H1 (cell line): Measurements from ENCODE around the gene SLC38A7. TPM values are rescaled to one million over a fixed set of nuclear protein-coding genes. Genes with fewer than 3 reads are reported as not detected.

Source experiments
- CTCF ChIA-PET: fragments of 300-600 bp; sonication (Branson Sonifier 250); formaldehyde crosslinking; loops from one replicate; lab custom pipeline; 2021; ENCODE audit not compliant: partially characterized antibody; lab: Charles Lee
- POLR2A ChIA-PET: fragments of 300-600 bp; sonication (Branson Sonifier 250); formaldehyde crosslinking; loops from one replicate; lab custom pipeline; 2021; ENCODE audit warnings: inconsistent platforms; ENCODE audit not compliant: partially characterized antibody; lab: Charles Lee
- DNase-seq, 2 experiments: peaks; one replicate each; pipeline versions ENCODE4 v3.0.0 to v3.0.0-alpha.2; 2010 to 2022; ENCODE audit warnings: low spot score in 2 of 2, low read depth in 1 of 2, mixed read lengths in 1 of 2
- FAIRE-seq: peaks from 2 replicates; lab custom pipeline; 2011; peaks lifted over from hg19 to GRCh38; lab: Jason Lieb, UNC
- H2AFZ ChIP-seq: 2 replicates; pipeline ENCODE4 v1.8.1; 2012; ENCODE audit warnings: low read length, inconsistent platforms
- H2AK5ac ChIP-seq: 2 replicates; pipeline ENCODE4 v1.6.1; 2013; ENCODE audit warnings: low read depth, low read length
- H2BK120ac ChIP-seq: replicated peaks from 2 replicates; pipeline ENCODE3; 2013; ENCODE audit warnings: low read depth, low read length, inconsistent platforms
- H2BK12ac ChIP-seq: 2 replicates; pipeline ENCODE4 v1.6.1; 2013; ENCODE audit warnings: low read depth, low read length
- H2BK15ac ChIP-seq: 2 replicates; pipeline ENCODE4 v1.6.1; 2013; ENCODE audit warnings: low read length
- H2BK20ac ChIP-seq: 2 replicates; pipeline ENCODE4 v1.6.1; 2013; ENCODE audit warnings: low read length
- H2BK5ac ChIP-seq: 2 replicates; pipeline ENCODE4 v1.6.1; 2013; ENCODE audit warnings: low read depth, low read length
- H3K14ac ChIP-seq: 2 replicates; pipeline ENCODE4 v1.6.1; 2013; ENCODE audit warnings: inconsistent platforms; ENCODE audit not compliant: insufficient read length
- H3K18ac ChIP-seq: 2 replicates; pipeline ENCODE4 v1.6.1; 2013; ENCODE audit warnings: low read length; ENCODE audit errors: extremely low read depth
- H3K23ac ChIP-seq: 2 replicates; pipeline ENCODE4 v1.6.1; 2013; ENCODE audit warnings: inconsistent platforms; ENCODE audit not compliant: insufficient read length
- H3K23me2 ChIP-seq: 2 replicates; pipeline ENCODE4 v1.6.1; 2013; ENCODE audit warnings: low read depth, low read length
- H3K27ac ChIP-seq: 2 replicates; pipeline ENCODE4 v1.6.1; 2011; ENCODE audit warnings: low read depth, low read length, inconsistent platforms
- H3K27me3 ChIP-seq, 4 experiments: replicated peaks in 1 of 4; 1 replicate in 1 of 4; 2 replicates in 3 of 4; pipeline versions ENCODE4 v1.6.1 to v1.8.1; 2011 to 2013; ENCODE audit warnings: low read length in 3 of 4, mild to moderate bottlenecking in 3 of 4, inconsistent platforms in 2 of 4, mixed read lengths in 2 of 4, moderate library complexity in 1 of 4; ENCODE audit not compliant: control insufficient read depth in 3 of 4, insufficient read depth in 3 of 4; ENCODE audit errors: extremely low read depth in 1 of 4
- H3K36me3 ChIP-seq, 4 experiments: 2 replicates each; pipeline versions ENCODE4 v1.6.1 to v1.8.1; 2011 to 2013; ENCODE audit warnings: mild to moderate bottlenecking in 4 of 4, low read length in 3 of 4, moderate library complexity in 2 of 4, control low read depth in 1 of 4, inconsistent platforms in 1 of 4; ENCODE audit not compliant: insufficient read depth in 4 of 4, control insufficient read depth in 2 of 4
- H3K4ac ChIP-seq: replicated peaks from 2 replicates; pipeline ENCODE3; 2013; ENCODE audit warnings: low read length, low read depth, mixed read lengths, inconsistent platforms; ENCODE audit not compliant: insufficient read length
- H3K4me1 ChIP-seq, 4 experiments: replicated peaks in 1 of 4; 1 replicate in 1 of 4; 2 replicates in 3 of 4; pipeline versions ENCODE4 v1.6.1 to v1.8.1; 2011 to 2013; ENCODE audit warnings: low read length in 3 of 4, inconsistent platforms in 2 of 4, mixed read lengths in 1 of 4; ENCODE audit not compliant: insufficient read depth in 4 of 4, control insufficient read depth in 3 of 4
- H3K4me2 ChIP-seq, 2 experiments: 2 replicates each; pipeline versions ENCODE4 v1.6.1 to v1.8.1; 2011 to 2013; ENCODE audit warnings: low read depth in 2 of 2, low read length in 2 of 2, control low read depth in 1 of 2, inconsistent platforms in 1 of 2, mild to moderate bottlenecking in 1 of 2; ENCODE audit not compliant: insufficient read depth in 1 of 2
- H3K4me3 ChIP-seq, 4 experiments: fragments of 200-600, 300-600 bp in 1 of 4; sonication (generic), shearing (Covaris generic), sonication (Bioruptor Twin) in 1 of 4; 2 replicates each; pipeline versions ENCODE4 v1.5.1 to v1.8.1; 2011 to 2016; ENCODE audit warnings: low read length in 4 of 4, low read depth in 3 of 4, control low read depth in 2 of 4, inconsistent platforms in 2 of 4, mild to moderate bottlenecking in 2 of 4, mixed read lengths in 1 of 4, moderate library complexity in 1 of 4; ENCODE audit not compliant: insufficient read depth in 2 of 4; ENCODE audit errors: extremely low read depth in 1 of 4
- H3K56ac ChIP-seq: replicated peaks from 2 replicates; pipeline ENCODE3; 2013; ENCODE audit warnings: low read depth, mild to moderate bottlenecking, mixed read lengths, low read length, inconsistent platforms; ENCODE audit not compliant: insufficient read length
- H3K79me1 ChIP-seq: 2 replicates; pipeline ENCODE4 v1.6.1; 2013; ENCODE audit warnings: low read depth, low read length, control low read depth
- H3K79me2 ChIP-seq, 2 experiments: 2 replicates each; pipeline versions ENCODE4 v1.6.1 to v1.8.1; 2012 to 2013; ENCODE audit warnings: low read length in 2 of 2, mild to moderate bottlenecking in 2 of 2, inconsistent platforms in 1 of 2; ENCODE audit not compliant: insufficient read depth in 2 of 2, control insufficient read depth in 1 of 2
- H3K9ac ChIP-seq, 4 experiments: replicated peaks in 1 of 4; 1 replicate in 1 of 4; 2 replicates in 3 of 4; pipeline versions ENCODE4 v1.6.1 to v1.8.1; 2011 to 2013; ENCODE audit warnings: low read depth in 3 of 4, low read length in 3 of 4, control low read depth in 2 of 4, mild to moderate bottlenecking in 2 of 4, moderate library complexity in 2 of 4, inconsistent platforms in 1 of 4; ENCODE audit errors: extremely low read depth in 1 of 4
- H3K9me3 ChIP-seq, 2 experiments: 2 replicates each; pipeline versions ENCODE4 v1.6.1 to v1.8.1; 2012 to 2013; ENCODE audit warnings: mild to moderate bottlenecking in 2 of 2, moderate library complexity in 2 of 2, control low read depth in 1 of 2, inconsistent platforms in 1 of 2, low read depth in 1 of 2, low read length in 1 of 2, mixed read lengths in 1 of 2; ENCODE audit not compliant: insufficient read depth in 2 of 2
- H4K20me1 ChIP-seq, 2 experiments: replicated peaks in 1 of 2; 2 replicates each; pipeline versions ENCODE3 to v1.8.1; 2011 to 2013; ENCODE audit warnings: inconsistent platforms in 2 of 2, low read length in 2 of 2, mild to moderate bottlenecking in 1 of 2; ENCODE audit not compliant: insufficient read depth in 2 of 2, control insufficient read depth in 1 of 2
- H4K5ac ChIP-seq: 2 replicates; pipeline ENCODE4 v1.6.1; 2013; ENCODE audit warnings: low read length, low read depth, mixed read lengths, inconsistent platforms; ENCODE audit not compliant: insufficient read length
- H4K8ac ChIP-seq: 2 replicates; pipeline ENCODE4 v1.8.0; 2013; ENCODE audit warnings: mild to moderate bottlenecking, moderate library complexity, low read length, inconsistent platforms; ENCODE audit not compliant: insufficient read depth; ENCODE audit errors: extremely low read depth
- H4K91ac ChIP-seq: replicated peaks from 2 replicates; pipeline ENCODE3; 2013; ENCODE audit warnings: low read length, mixed read lengths, inconsistent platforms; ENCODE audit not compliant: insufficient read length
- ASH2L ChIP-seq: fragments of 200-600, 300-600 bp; sonication (generic); IDR thresholded peaks from one replicate; pipeline ENCODE4 v1.7.1; 2017; ENCODE audit warnings: low read length
- BRCA1 ChIP-seq: IDR thresholded peaks from 2 replicates; pipeline ENCODE4 v1.6.1; 2012; ENCODE audit warnings: low read depth, low read length, improper control_type of control experiment
- CTBP2 ChIP-seq: IDR thresholded peaks from 2 replicates; pipeline ENCODE4 v1.7.0; 2011; ENCODE audit warnings: borderline replicate concordance, mild to moderate bottlenecking, moderate library complexity, mixed read lengths, low read length; ENCODE audit not compliant: insufficient read depth, insufficient read length
- EP300 ChIP-seq, 2 experiments: IDR thresholded peaks; 1 replicate in 1 of 2; 2 replicates in 1 of 2; pipeline ENCODE4 v1.6.1; 2011 to 2012; ENCODE audit warnings: low read depth in 2 of 2, low read length in 2 of 2, mild to moderate bottlenecking in 2 of 2, borderline replicate concordance in 1 of 2, inconsistent platforms in 1 of 2, moderate library complexity in 1 of 2
- JUN ChIP-seq: IDR thresholded peaks from 2 replicates; pipeline ENCODE4 v1.6.1; 2011; ENCODE audit warnings: low read depth, mild to moderate bottlenecking, improper control_type of control experiment, low read length
- KDM1A ChIP-seq: fragments of 200-600, 300-600 bp; sonication (generic); IDR thresholded peaks from 2 replicates; pipeline ENCODE4 v1.7.1; 2016; ENCODE audit warnings: mild to moderate bottlenecking, low read length, borderline replicate concordance
- KDM4A ChIP-seq: IDR thresholded peaks from one replicate; pipeline ENCODE4 v1.7.1; 2012; ENCODE audit warnings: low read depth, mild to moderate bottlenecking, moderate library complexity, low read length, inconsistent platforms; ENCODE audit not compliant: severe bottlenecking
- MAFK ChIP-seq: IDR thresholded peaks from 2 replicates; pipeline ENCODE4 v1.6.1; 2012; ENCODE audit warnings: low read depth, mild to moderate bottlenecking, improper control_type of control experiment, low read length
- NANOG ChIP-seq: IDR thresholded peaks from 2 replicates; pipeline ENCODE4 v1.6.1; 2011; ENCODE audit warnings: low read length, low read depth, mild to moderate bottlenecking, inconsistent platforms; ENCODE audit not compliant: insufficient read depth, poor library complexity, severe bottlenecking
- SIRT6 ChIP-seq: IDR thresholded peaks from one replicate; pipeline ENCODE4 v1.7.1; 2012; ENCODE audit warnings: low read length, inconsistent platforms
- SP1 ChIP-seq: IDR thresholded peaks from 2 replicates; pipeline ENCODE4 v1.6.1; 2011; ENCODE audit warnings: low read depth, low read length
- SP2 ChIP-seq: IDR thresholded peaks from 2 replicates; pipeline ENCODE4 v1.6.1; 2012; ENCODE audit warnings: mild to moderate bottlenecking, low read length, inconsistent platforms
- SUZ12 ChIP-seq: fragments of 200-600 bp; sonication (generic); IDR thresholded peaks from 2 replicates; pipeline ENCODE4 v1.6.1; 2012; ENCODE audit warnings: mild to moderate bottlenecking, inconsistent platforms, low read length, moderate library complexity, mixed read lengths
- WGBS, 2 experiments: shearing (Covaris generic) in 1 of 2; methylation state at CpG; one replicate each; pipeline versions ENCODE4 v1.1.6 to v1.1.7; 2013 to 2015; ENCODE audit warnings: low lambda C conversion rate in 2 of 2, mixed read lengths in 2 of 2, inconsistent platforms in 1 of 2, low coverage in 1 of 2, missing lambda C conversion rate in 1 of 2; ENCODE audit not compliant: insufficient replicate concordance in 2 of 2, insufficient coverage in 1 of 2, insufficient read length in 1 of 2; ENCODE audit errors: extremely low coverage in 1 of 2, missing lambda C conversion rate in 1 of 2; 5-methylcytosine and 5-hydroxymethylcytosine counted together
- polyA plus RNA-seq, 7 experiments: library from polyadenylated mRNA; depleted of rRNA in 3 of 7; stranded (reverse) in 5 of 7; unstranded in 2 of 7; fragments of >200 nt in 5 of 7; fragments of 200-250 nt in 2 of 7; gene quantifications; 1 replicate in 5 of 7; 2 replicates in 1 of 7; 4 replicates in 1 of 7; pipeline versions ENCODE4 v1.2.1 to v1.2.3, GENCODE V29; 2011 to 2013; ENCODE audit warnings: missing spikeins in 2 of 7, mixed read lengths in 2 of 7
- total RNA-seq: library from RNA; stranded (reverse); fragmentation: NEBNext Ultra II Directional; extraction: Animal tissue kit (Norgen Biotek cat#: 25700); gene quantifications from 2 replicates; pipeline ENCODE4 v1.2.1, GENCODE V29; 2021

Gene SLC38A7
- total and polyA plus RNA-seq, 2 of the 8 experiments (the other 6 are each of a cell fraction or from before 2014, with no cell fraction given) = 26.7 to 28.0 TPM

DNA sequence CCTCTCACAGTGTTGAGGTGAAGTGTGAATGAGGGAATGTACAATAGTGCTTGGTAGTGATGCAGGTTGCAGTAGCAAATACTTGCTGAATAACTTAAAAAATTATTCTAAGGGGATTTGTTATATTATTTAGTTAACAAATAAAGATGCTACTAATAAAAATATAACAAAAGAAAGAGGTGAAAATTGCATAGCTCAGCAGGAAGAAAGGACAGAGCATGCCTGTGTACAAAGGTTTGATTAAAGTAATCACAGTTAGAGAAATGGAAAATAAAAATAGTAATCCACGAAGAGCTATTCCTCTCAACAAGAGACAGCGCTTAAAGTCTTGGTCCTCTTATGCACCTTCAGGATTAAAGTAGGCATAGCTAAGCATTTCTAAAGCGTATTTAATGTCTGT, 38.5 kb upstream of the SLC38A7 start:
- Histone ChIP-seq H3K4me1 (no peaks in the 10 kb centered on the region), H2AFZ (no peak overlapping the region), H2BK15ac (no peak overlapping the region), H3K27me3 (no peaks in the 10 kb centered on the region), H3K27ac (no peak overlapping the region), H3K18ac (no peak overlapping the region), H3K4me3 (no peak overlapping the region), H2BK12ac (no peak overlapping the region), H3K23ac (no peak overlapping the region), H3K79me2 (peaks cover 0 to 20% of the 10 kb centered on the region in 2 experiments; a peak in 2 of 4 replicates), H2AK5ac (no peak overlapping the region), H4K91ac (no peak overlapping the region), H4K20me1 (peaks cover 6 to 9% of the 10 kb centered on the region in 2 experiments), H3K9ac (no peak overlapping the region), H3K4me2 (no peak overlapping the region), H3K4ac (no peak overlapping the region), H3K36me3 (peaks cover 18 to 49% (median 36%) of the 10 kb centered on the region in 4 experiments), H2BK20ac (no peak overlapping the region), H4K5ac (no peak overlapping the region), H3K9me3 (no peaks in the 10 kb centered on the region), H3K23me2 (no peaks in the 10 kb centered on the region), H3K79me1 (peaks cover 6% of the 10 kb centered on the region), H3K56ac (no peak overlapping the region), H3K14ac (no peak overlapping the region), H4K8ac (no peak overlapping the region), H2BK5ac (no peak overlapping the region), H2BK120ac (no peak overlapping the region)
- TF ChIP-seq SIRT6 (no peak), NANOG (no peak), KDM1A (no peak), KDM4A (no peak), MAFK (no peak), ASH2L (no peak), SP2 (no peak), CTBP2 (no peak), SUZ12 (no peak), EP300 (IDR thresholded peaks at IDR 0.05; ENCODE audit: borderline replicate concordance in 1 of 2, low read depth in 2 of 2, low read length in 2 of 2) (no peak), BRCA1 (no peak), JUN (no peak), SP1 (no peak)
- POLR2A ChIA-PET = interaction anchor here (1.1 to 1.6 kb wide), 4 partner anchors 11 to 60 kb away, joined by 3 to 4 read pairs (median 3); partner anchors contain the start of gene GOT2
- CTCF ChIA-PET = interaction anchor here (1.9 kb wide), 1 partner anchor 11 kb away, joined by 4 read pairs; no protein-coding TSS in a partner anchor
- DNase-seq = no peak
- no peak for FAIRE-seq
- 55% methylated on average over 3 of the region's 3 CpGs; no CpG with 5 or more reads in 1 of the 2 experiments for WGBS, 2 experiments
